GM18517 (cell line): ENCODE data around the gene MCF2L.
"Not testable (repeated sequence)": the region's sequence is repeated elsewhere in the genome, so short reads cannot be mapped to it uniquely, and the experiment has no call there.

ENCODE experiments used
- ATAC-seq: cut with Tn5 transposase; IDR thresholded peaks from one replicate; pipeline ENCODE4 v1.9.1; 2021; ENCODE audit warnings: mild to moderate bottlenecking, moderate library complexity; ENCODE audit not compliant: unreplicated experiment

Gene MCF2L

DNA sequence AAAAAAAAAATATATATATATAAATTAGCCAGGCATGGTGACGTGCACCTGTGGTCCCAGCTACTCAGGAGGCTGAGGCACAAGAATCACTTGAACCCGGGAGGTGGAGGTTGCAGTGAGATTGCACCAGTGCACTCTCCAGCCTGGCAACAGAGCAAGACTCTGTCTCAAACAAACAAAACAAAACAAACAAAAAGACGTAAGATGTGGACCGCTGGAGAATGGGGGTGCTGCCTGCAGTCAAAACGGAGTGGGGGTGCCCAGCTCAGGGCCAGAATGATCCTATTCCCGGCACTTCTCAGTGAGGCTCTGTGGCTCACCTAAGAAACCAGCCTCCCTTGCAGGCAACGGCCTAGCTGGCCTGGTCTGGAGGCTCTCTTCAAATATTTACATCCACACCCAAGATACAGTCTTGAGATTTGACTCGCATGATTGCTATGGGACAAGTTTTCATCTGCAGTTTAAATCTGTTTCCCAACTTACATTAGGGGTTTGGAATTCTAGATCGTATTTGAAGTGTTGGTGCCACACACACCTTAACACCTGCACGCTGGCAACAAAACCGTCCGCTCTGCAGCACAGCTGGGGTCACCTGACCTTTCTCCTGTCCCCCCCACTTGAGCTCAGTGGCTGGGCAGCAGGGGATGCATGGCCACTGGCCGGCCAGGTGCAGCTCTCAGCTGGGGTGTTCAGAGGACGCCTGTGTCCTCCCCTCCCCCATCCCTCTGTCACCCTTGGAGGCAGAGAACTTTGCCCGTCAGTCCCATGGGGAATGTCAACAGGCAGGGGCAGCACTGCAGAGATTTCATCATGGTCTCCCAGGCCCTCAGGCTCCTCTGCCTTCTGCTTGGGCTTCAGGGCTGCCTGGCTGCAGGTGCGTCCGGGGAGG lies 136.3 kb downstream of the MCF2L start, which contains the start of gene F7:
F7 (plus strand) TSS at position 760 of the 889 bp plus-strand sequence; CDS start at position 811, 51 bp downstream.
- ATAC-seq = no peak

DNA sequence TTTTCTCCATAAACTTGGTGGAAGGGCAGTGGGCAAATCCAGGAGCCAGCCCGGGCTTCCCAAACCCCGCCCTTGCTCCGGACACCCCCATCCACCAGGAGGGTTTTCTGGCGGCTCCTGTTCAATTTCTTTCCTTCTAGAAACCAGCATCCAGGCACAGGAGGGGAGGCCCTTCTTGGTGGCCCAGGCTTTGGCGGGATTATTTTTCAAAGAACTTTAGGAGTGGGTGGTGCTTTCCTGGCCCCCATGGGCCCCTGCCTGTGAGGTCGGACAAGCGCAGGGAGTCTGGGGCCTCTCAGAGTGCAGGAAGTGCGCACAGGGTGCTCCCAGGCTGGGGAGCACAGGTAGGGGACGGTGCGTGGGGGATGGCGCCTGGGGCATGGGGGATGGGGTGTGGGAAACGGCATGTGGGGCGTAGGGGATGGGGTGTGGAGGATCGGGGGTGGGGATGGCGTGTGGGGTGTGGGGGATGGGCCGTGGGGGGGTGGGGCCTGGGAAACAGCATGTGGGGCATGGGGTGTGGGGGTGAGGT lies 137.0 kb downstream of the MCF2L start:
- no peak for ATAC-seq

DNA sequence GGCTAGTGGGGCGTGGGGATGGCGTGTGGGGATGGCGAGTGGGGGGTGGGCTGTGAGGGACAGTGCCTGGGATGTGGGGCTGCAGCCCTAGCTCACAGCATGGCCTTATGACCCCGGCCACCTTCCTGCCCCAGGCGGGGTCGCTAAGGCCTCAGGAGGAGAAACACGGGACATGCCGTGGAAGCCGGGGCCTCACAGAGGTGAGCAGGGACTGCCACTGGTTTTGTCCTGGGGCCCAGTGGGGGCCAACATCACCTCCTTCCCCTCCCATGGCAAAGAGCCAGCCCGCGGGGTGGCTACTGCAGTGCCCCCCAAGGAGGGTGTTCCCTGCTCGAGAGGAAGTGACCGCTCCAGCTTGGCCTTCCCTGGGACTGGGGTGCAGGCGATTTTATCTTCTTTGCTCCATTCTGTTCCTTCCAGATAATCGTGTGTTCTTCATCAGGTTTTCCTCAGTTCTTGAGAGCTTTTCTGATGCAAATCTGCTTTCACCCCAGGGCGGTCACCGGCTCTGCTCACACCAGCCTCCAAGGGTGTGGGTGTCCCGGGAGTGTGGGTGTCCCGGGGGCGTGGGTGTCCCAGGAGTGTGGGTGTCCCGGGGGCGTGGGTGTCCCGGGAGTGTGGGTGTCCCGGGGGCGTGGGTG lies 137.8 kb downstream of the MCF2L start:
- ATAC-seq = no peak

DNA sequence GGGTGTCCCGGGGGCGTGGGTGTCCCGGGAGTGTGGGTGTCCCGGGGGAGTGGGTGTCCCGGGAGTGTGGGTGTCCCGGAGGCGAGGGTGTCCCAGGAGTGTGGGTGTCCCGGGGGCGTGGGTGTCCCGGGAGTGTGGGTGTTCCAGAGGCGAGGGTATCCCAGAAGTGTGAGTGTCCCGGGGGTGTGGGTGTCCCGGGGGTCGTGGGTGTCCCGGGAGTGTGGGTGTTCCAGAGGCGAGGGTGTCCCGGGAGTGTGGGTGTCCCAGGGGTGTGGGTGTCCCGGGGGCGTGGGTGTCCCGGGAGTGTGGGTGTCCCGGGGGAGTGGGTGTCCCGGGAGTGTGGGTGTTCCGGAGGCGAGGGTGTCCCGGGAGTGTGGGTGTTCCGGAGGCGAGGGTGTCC lies 139.5 kb downstream of the MCF2L start:
- not testable (repeated sequence) for ATAC-seq

DNA sequence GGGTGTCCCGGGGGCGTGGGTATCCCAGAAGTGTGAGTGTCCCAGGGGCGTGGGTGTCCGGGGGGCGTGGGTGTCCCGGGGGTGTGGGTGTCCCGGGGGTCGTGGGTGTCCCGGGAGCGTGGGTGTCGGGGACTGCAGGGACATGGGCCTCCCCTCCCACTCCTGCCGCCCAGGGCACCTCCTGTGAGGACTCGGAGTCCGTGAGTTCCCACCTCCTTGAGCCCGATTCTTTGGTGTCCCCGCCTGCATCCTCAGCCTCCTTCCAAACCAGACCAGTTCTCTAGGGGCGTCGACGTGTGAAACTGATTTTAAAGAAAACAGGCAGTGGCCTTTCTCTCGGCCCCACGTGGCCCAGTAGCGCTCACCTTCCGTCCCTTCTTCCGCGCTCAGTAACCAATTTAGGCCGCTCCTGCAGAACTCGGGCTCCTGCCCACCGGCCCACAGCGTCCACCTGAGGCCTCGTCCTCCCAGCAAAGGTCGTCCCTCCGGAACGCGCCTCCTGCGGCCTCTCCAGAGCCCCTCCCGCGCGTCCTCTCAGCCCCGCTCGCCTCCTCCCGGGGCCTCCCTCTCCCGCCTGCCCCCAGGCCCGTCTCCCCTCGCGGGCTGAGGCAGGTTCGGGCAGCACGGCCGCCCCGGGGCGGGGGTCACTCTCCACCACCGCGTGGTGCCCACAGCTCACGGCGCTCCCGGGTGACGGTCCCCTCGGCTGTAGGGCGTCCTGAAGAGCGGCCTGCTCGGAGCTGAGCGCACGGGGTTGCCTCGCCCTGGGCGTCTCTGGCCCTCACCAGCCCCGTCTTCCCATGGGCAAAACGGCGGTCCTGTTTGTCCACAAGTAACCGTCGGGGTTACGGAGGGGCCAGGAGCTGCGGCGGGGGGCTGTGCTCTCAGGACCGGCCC lies 140.4 kb downstream of the MCF2L start:
- no peak for ATAC-seq

DNA sequence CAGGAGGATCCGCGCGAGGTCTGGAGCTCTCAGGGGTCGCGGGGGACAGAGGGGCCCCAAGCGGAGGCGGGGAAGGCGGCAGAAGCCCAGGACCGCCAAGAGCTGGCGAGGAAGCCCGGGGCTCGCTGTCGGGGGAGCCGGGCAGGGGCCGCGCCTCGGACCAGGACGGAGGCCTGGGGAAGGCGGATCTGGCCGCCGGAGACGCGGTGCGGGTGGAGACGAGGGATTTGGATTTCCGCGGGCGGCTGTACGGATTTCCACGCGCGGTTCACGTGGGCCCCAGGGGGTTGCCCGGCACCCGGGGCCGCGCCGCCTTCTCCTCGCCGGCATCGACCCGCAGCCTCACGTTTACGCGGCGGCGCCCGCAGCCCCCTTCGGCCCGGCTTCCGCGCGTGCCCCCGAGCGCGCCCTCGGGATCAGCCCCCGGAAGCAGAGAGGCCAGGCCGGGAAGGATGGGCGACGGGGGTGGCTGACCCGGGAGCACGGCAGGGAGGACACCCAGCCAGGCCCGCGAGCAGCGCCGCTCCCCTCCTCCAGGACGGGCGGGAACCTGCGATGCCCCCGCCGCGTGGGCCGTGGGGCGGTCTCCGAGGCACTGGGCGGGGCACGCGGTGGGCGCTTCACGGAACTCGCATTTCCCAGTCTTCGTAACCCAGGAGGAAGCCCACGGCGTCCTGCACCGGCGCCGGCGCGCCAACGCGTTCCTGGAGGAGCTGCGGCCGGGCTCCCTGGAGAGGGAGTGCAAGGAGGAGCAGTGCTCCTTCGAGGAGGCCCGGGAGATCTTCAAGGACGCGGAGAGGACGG lies 141.2 kb downstream of the MCF2L start:
- ATAC-seq = no peak

DNA sequence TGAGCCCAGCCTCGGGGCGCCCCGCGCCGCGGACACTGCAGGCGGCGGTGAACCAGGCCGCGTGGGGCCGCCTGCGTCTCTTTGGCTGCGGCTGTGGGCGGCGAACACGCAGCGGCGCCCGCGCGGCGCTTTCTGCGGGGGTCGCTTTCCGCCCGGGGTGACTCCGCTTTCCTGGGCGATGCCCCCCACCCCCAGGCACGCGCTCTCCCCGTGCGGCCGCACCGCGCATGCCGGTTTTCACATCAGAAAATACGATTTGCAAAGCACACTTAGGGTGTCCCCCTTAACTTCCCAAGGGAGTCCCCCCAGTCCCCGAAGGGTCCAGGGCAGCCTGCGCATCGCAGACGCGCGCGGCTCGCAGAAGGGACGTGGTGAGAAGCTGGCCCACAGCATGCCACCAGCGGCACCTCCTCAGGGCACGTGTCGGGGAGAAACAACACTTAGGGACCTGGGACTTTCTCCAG lies 141.9 kb downstream of the MCF2L start:
- no peak for ATAC-seq

DNA sequence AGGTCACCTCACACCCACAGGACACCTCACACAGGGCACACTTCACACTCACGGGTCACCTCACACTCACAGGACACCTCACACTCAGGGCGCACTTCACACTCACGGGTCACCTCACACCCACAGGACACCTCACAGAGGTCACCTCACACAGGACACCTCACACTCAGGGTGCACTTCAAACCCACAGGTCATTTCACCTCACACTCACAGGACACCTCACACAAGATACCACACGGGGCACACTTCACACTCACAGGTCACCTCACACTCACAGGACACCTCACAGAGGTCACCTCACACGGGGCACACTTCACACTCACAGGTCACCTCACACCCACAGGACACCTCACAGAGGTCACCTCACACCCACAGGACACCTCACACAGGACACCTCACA lies 142.8 kb downstream of the MCF2L start:
- ATAC-seq = not testable (repeated sequence)

DNA sequence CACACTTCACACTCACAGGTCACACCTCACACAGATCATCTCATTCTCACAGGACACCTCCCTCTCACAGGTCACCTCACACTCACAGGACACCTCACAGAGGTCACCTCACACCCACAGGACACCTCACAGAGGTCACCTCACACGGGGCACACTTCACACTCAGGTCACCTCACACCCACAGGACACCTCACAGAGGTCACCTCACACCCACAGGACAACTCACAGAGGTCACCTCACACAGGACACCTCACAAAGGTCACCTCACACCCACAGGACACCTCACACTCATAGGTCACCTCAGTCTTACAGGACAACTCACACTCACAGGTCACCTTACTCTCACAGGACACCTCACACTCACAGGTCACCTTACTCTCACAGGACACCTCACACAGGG lies 143.5 kb downstream of the MCF2L start:
- ATAC-seq = not testable (repeated sequence)

DNA sequence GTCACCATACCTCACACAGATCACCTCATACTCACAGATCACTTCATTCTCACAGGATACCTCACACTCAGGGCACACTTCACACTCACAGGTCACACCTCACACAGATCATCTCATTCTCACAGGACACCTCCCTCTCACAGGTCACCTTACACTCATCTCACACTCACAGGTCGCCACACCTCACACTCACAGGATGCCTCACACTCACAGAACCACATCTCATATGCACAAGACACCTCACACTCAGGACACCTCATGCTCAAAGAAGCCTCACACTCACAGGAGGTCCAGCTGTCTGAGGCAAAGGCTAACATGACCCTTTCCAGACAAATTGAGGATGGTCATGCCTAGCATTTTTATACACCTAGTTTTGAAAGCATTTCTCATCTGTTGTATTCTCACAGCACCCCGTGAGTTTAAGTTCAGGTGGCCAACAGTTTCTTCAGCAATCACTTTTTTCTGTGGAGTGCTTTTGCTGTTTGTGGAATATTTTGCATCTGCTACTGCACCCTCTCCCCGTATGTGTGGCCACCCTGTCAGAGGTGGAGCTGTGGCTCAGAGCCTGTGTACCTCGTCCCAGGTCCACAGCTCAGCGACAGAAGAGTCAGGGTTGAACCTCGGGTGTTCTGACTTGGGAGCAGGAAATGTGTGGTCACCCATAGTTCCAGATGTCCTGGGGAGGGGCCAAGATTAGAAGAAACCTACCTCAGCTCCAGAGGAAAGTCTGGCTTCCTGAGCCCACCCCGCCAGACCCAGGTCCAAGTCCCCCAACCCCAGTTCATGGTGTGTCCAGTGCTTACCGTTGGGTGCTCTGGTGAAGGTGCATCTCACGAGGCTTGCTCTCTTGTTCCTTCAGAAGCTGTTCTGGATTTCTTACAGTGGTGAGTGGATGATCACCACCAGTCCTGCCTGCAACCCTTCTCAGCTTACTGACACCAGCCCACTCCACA lies 144.2 kb downstream of the MCF2L start:
- ATAC-seq = no peak

DNA sequence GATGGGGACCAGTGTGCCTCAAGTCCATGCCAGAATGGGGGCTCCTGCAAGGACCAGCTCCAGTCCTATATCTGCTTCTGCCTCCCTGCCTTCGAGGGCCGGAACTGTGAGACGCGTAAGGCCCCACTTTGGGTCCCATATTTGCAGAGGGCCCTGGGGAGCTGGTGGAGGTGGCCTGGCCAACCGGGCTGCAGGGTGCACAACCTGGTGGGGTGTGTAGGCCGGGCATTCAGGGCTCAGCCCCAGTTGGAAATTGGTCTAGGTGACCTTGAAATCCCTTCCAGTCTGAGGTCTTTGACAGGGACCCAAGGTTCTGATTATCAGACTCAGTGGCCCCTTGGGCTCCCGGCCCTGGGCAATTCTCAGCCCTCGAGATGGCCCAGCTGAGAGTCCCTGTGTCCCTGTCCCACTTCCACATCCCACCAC lies 144.8 kb downstream of the MCF2L start:
- ATAC-seq = no peak

DNA sequence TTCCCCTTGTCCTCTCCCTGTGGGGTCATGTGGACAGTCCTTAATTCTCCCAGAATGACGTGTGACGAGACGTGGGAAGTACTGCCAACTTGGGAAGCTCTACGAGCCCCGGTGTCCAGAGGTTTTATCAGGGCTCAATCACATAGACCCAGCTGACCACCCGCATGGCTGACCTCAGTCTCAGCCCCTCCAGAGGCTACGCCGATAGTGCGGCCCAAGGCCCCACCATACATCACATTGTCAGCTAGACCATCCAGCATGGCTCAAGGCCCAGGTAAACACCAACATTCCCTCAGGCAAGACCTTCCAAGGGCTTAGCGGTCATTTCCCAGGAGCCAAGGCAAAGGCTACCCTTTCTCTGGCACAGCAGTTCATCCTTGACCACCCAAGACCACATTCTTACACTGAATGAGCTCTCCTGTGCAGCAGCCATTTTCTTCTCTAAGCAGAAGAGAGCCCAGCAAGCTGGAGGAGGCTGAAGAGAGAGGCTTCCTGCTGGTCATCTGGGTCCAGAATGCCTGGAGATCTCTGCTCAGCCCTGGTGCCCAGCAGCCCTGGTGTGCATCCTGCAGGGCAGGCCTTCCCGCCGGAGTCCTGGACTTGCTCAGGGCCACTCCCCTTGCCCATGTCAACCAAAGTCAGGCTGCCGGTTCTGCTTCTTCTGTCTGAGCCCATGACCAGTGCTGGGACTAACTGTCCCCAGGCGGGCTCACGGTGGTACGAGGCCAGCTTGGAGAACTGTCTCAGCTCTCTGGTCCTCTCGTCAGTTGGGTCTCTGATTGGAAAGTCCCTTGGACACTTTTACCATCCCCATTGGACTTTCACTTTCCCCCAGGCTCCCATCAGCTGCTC lies 145.7 kb downstream of the MCF2L start:
- ATAC-seq = no peak

DNA sequence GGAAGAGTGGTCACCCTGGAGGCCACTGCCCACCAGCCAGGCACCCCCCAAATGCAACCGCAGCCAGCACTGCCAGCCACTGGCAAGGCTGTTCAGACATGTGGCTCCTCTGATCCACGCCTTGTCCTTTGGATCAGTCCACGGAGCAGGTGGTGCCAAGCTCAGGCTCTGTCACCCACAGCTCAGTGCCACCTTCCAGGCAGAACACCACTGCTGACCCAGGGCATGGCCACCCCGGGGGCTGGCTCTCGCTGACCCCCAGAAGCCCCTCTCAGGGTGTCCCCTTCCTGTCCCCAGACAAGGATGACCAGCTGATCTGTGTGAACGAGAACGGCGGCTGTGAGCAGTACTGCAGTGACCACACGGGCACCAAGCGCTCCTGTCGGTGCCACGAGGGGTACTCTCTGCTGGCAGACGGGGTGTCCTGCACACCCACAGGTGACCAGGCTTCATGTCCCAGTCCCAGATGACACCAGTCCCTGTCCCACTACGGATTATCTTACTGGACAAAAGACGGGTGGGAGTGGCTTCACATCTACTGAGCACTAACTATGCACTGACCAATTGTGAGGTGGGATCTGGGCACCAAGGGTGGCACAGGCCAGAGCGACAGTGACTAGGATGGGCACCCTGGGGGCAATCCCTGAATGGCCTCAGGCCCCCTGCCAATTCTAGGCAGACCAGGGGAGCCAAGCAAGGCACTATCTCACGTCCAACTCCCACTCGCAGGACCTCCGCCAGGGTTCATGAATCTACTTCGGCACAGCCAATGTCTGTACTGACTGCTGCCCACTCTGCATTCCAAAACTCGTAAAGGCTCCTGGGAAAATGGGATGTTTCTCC lies 146.6 kb downstream of the MCF2L start:
- ATAC-seq = no peak

DNA sequence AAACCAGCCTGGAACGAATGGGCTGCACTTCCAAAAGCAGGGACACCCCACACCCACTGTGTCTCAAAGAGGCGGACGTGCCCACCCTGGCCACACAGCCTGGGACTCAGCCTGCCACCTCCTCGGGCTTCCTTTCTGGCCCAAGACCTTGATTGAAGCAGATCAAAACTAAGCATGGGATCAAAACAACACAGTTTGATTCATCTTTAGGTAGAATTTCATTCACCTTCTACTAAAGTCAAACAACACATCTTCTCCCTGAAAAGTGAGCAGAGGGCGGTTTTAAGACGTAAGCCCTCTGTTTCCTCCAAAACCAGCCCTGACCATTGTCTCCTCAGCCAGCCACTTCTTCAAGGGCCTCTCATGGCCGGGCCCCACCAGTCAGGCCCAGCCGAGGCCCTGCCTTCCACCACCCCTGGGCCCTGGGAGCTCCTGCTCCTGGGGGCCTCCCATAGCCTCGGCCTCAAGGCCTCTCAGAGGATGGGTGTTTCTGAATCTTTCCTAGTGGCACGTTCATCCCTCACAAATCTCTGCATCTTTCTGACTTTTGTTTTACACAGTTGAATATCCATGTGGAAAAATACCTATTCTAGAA lies 147.3 kb downstream of the MCF2L start:
- ATAC-seq = no peak

DNA sequence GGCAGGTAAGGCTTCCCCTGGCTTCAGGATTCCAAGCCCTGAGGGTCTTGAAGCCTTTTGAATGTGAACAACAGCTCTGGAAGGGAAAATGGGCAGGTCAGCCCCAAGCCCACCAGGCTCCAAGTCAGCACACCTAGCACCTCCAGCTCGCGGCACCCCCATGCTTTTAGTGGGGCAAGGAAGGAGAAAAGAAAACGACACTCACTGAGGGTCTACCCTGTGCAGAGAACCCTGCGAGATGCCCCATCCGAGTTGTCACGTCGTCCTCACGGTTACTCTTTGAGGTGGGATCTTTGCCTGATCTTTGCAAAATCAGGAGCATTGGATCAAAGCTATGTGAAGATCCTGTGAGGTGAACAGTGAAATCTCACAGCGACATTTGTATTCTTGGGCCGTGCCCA lies 147.9 kb downstream of the MCF2L start:
- no peak for ATAC-seq

DNA sequence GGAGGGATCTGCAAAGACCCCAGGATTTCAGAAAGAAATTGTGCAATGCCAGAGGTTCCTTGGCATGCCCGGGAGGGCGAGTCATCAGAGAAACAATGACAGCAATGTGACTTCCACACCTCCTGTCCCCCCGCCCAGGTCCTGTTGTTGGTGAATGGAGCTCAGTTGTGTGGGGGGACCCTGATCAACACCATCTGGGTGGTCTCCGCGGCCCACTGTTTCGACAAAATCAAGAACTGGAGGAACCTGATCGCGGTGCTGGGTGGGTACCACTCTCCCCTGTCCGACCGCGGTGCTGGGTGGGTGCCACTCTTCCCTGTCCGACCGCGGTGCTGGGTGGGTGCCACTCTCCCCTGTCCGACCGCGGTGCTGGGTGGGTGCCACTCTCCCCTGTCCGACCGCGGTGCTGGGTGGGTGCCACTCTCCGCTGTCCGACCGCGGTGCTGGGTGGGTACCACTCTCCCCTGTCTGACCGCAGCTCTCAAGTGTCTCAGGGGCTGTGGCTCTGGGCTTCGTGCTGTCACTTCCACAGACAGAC lies 148.4 kb downstream of the MCF2L start:
- no peak for ATAC-seq
